Measurements from ENCODE around the gene RRH.
"Not testable (repeated sequence)": the region's sequence is repeated elsewhere in the genome, so short reads cannot be mapped to it uniquely, and the experiment has no call there.

The RRH gene

GRCh38 chr4:109846395-109847098, 18.8 kb downstream of the RRH start:
- no peak for DNase-seq

DNA sequence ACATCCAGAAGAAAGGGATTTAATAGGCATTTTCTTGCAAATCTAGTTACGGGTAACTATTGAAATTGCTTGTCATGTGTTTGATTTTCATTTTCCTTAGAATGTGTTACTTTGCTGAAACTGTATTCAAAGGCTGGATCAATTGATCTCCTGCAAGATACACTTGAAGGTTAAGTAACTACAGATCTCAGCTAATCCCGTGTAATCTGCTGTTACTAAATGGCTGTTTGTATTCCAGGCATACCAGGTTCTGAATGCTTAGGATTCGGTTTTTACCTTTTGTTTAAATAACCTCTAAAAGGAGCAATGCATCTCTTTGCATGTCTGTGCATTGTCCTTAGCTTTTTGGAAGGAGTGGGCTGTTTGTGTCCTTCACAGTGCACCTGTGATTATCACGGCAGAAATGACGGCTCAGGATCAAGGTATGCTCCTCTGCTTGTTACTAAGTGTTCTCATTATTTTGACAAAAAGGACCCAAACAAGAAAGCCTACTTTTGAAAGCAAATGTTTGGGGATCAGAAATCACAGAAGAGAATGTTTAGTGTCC, 20.2 kb downstream of the RRH start, which contains the start of gene LRIT3:
LRIT3 (plus strand) TSS at position 212 of the 547 bp plus-strand sequence; CDS start at position 307, 95 bp downstream.
- DNase-seq, result no peak

DNA sequence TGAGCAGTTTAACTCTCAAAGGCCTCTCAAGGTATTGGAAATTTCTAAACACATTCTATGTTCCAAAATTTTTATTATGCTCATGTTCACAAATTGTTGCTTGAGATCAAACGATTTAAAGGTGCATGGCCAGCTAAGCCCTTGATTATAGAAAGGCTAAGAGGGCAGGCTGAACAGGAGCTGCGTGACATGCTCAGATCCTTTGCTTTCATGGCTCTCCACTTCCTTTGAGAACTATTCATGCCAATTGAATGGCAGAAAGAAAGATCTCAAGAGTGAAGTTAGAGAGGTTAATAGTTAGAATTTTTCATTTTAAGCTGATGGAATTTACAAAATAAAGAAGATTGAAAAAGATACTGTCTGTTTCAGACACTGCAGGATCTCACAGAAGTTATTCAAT, 20.7 kb downstream of the RRH start:
- no peak for DNase-seq

GRCh38 chr4:109850601-109851000, 22.8 kb downstream of the RRH start:
- no peak for DNase-seq

GRCh38 chr4:109859426-109860300, 31.9 kb downstream of the RRH start:
- DNase-seq, result not testable (repeated sequence)

DNA sequence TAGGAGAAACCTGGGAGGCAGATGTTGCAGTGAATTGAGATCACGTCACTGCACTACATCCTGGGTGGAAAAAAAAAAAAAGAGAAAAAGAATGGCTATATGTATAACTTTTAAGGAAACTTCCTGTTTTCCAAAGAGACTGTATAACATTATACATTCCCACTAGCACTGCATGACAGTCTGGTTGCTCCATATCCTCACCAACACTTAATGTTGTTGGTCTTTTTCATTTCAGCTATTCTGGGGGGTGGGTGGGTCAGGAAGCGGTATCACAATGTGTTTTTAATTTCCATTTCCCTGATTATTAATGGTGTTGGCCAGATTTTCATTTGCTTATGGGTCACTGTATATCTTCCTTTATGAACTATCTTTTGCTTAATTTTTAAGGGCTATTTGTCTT, 33.5 kb downstream of the RRH start:
- DNase-seq, result no peak

- no peak for DNase-seq
These were observed 34.2 kb downstream of the RRH start for GRCh38 chr4:109861916-109862511.

DNA sequence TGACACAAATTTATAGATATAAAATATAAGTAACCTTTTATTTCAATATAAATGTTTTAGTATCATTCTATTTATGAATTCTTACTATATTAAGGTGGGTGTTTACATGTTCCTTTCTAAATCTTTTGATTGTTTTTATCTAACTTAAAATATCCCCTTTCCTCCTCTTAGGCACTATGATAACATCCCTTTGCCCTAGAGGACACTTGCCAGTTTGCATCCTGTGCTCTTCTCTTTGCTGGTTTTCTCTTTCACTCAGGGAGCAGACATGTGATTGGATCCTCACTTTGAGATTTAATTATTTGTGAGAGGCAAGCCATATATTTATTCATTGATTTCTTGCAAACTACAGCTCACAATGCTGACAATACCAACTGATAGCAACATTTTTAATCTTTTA, 36.4 kb downstream of the RRH start:
- DNase-seq, result no peak

- no peak for DNase-seq
These were observed 42.3 kb downstream of the RRH start for GRCh38 chr4:109870061-109870460.

- no peak for DNase-seq
These were observed 44.3 kb downstream of the RRH start for GRCh38 chr4:109872065-109872464.

DNA sequence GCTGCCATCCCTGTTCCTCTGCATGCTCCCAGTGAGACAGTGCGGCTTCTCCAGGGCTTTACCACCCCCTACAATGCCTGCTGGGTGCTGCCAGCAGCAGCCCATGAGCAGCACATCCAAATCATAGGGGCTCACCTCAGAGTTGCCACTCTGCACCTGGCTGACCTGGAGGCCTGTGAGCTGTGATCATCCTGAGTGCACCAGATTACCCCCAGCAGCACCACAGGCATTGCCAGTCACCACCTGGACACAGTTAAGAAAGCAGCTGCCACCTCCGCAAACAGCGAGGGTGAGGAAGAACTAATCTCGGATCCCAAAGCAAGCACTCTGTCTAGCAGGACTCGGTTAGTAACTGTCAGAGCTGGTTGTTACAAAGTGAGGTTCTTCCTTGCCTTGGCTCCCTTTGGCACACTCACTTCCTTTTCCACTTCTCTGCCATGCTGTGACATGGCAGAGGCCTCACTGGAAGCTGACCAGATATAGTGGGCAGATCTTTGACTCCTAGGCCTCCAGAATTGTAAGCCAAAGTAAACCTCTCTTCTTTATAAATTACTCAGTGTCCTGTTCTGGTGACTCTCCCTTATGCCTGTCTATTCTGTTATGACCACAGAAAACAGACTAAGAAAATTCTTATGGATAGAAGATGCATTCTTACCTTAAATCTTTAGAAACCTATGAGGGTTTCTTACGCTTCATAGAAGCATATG, 45.3 kb downstream of the RRH start:
- no peak for DNase-seq

DNA sequence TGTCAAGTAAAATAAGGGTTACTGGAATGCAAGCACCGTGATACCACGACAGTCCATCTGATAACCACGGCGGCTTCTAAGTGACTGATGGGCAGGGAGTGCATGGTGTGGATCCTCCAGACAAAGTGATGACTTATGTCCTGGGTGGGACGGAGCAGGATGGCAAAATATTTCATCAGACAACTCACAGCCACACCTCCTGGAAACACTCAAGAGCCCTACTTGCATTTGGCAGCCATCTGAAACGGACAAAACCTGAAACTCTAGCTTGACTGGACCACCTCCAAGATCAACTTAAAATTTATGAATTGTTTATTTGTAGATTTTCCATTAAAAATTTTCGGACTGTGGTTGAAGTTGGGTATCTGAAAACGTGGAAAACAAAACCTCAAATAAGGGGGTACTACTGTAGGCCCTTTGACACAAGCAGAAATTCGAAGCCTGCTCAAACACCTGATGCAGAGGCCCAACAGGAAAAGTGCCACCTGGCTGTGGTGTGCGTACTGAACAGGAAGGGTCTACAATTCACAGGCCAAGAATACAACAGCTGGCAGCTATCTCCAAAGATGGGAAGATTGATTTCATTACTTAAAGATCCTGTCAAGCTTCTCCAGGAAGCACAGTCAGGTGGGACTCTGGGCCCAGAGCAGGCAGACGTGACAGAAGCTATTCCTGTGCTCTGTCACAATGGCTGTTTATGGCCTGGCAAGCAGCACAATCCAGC, 46.2 kb downstream of the RRH start:
- no peak for DNase-seq

DNA sequence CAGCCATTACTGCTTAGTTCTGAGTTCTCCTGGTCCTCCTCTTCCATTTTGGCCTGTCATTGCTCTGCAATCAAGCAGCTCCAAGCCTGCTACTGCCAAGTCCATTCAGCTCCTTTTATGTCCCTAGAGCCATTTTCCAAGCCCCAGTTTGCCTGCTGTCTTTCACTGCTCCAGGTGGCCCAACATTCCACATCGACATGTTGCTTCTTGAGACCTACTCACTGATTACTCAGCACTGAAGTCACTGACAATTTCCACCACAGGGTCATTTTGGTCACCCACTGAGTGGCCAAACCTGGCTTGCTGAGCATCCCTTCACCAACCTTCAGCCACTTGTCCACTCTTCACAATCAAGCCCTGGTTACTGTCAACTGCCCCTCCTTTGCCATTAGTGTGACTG, 47.3 kb downstream of the RRH start:
- no peak for DNase-seq

DNA sequence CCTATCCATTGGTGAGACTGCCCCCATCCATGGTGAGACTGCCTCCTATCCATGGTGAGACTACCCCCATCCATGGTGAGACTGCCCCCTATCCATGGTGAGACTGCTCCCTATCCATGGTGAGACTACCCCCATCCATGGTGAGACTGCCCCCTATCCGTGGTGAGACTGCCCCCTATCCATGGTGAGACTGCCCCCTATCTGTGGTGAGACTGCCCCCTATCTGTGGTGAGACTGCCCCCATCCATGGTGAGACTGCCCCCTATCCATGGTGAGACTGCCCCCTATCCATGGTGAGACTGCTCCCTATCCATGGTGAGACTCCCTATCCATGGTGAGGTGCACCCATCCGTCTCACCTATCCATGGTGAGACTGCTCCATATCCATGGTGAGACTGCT, 47.8 kb downstream of the RRH start:
- DNase-seq, result not testable (repeated sequence)

GRCh38 chr4:109876634-109877265, 49.0 kb downstream of the RRH start:
- no peak for DNase-seq

DNA sequence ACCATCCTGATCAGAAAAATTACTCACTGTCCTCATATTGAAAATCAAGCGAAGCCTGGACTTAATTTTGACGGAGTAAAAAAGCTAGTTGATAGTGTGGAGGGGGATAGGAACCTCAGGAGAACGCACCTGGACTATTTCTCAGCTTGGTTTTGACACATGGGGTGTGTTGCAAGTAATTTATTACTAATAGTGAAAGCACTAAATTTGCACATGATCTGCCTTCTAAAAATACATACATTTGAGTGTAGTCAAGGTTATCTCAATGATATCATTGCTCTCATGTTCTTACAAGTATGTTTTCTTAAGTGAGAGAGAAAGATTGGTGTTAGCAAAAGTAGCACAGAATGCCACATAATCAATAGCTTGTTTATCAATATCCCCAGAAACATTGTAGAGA, 49.6 kb downstream of the RRH start:
- DNase-seq, result no peak

- no peak for DNase-seq
These were observed 50.6 kb downstream of the RRH start for GRCh38 chr4:109878355-109878754.

DNA sequence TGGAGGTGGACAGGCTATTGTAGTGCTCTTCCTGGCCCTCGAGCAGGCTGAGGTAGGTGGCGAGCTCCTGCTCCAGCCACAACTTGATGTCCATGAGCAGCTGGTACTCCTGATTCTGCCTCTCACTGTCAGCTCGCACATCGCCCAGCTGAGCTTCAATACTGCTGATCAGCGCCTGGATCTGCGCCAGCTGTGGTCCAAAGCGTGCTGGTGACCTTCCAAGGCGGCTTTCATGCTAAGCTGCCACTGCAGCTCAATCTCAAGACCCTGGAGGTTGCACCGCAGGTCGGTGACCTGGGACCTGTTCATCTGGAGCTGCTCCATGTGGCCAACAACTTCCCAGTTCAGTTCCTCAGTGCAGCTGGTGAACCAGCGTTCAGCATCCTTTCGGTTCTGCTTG, 51.3 kb downstream of the RRH start:
- no peak for DNase-seq

- DNase-seq, result no peak
These were observed 52.0 kb downstream of the RRH start for GRCh38 chr4:109879636-109880314.

DNA sequence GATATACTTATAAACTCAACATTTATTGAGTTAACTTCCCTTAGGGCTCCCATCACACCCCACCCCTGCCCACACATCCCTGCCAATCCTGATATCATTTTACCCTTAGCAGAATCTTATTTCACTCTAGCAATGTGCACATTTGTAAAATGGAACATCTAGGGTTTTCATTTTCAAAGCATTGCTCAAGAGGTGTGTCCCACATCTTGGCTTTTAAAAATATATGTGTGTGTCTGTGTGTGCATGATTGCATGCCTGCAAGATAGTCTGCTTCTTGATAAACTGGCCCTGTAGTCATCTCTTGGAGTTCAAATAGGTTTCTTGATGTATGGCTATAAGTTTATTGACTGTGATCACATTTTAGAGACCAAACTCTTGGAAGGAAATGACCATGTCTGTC, 58.5 kb downstream of the RRH start:
- DNase-seq, result no peak

GRCh38 chr4:109887071-109887470, 59.3 kb downstream of the RRH start:
- DNase-seq, result no peak

Data from activated CD4-positive, alpha-beta T cell treated with anti-CD3 and anti-CD28 coated beads, Interleukin-2, amount 50 U/mL, for 16 hours (primary cell).